GM12878 (cell line): ENCODE data around the gene C3orf33. TPM values are rescaled to one million over a fixed set of nuclear protein-coding genes. Genes with fewer than 3 reads are reported as not detected.

Experiments used
- ATF3 ChIP-seq: IDR thresholded peaks from 2 replicates; pipeline ENCODE4 v1.6.1; 2011; ENCODE audit warnings: low read depth, mild to moderate bottlenecking, low read length, moderate library complexity, borderline replicate concordance; ENCODE audit errors: extremely low read depth
- BRCA1 ChIP-seq: IDR thresholded peaks from 2 replicates; pipeline ENCODE4 v1.6.1; 2011; ENCODE audit warnings: low read depth, low read length, improper control_type of control experiment
- CHD1 ChIP-seq: IDR thresholded peaks from 2 replicates; pipeline ENCODE4 v1.6.1; 2012; ENCODE audit warnings: low read depth, low read length, improper control_type of control experiment
- CREM ChIP-seq: IDR thresholded peaks from 2 replicates; pipeline ENCODE4 v1.6.1; 2014; ENCODE audit warnings: antibody characterized with exemption, low read depth
- IRF4 ChIP-seq: IDR thresholded peaks from 2 replicates; pipeline ENCODE4 v1.6.1; 2011; ENCODE audit warnings: low read depth, low read length
- MYB ChIP-seq: fragments of 150-350 bp; IDR thresholded peaks from 2 replicates; pipeline ENCODE4 v1.6.1; 2014; ENCODE audit warnings: mild to moderate bottlenecking, low read depth, low read length, borderline replicate concordance
- MYC ChIP-seq: IDR thresholded peaks from 2 replicates; pipeline ENCODE4 v1.6.1; 2011; ENCODE audit warnings: mild to moderate bottlenecking, low read length, moderate library complexity, inconsistent platforms; ENCODE audit not compliant: insufficient read depth, insufficient replicate concordance, insufficient read length, severe bottlenecking
- NR2C1 ChIP-seq: fragments of 450-650 bp; IDR thresholded peaks from 2 replicates; pipeline ENCODE4 v1.6.1; 2017; ENCODE audit warnings: antibody characterized with exemption, mild to moderate bottlenecking, moderate library complexity
- NR2F1 ChIP-seq: fragments of 450-650 bp; conservative IDR thresholded peaks from 2 replicates; pipeline ENCODE4 v1.6.1; 2017; ENCODE audit warnings: mild to moderate bottlenecking
- NRF1 ChIP-seq: conservative IDR thresholded peaks from 2 replicates; pipeline ENCODE4 v1.6.1; 2011; ENCODE audit warnings: mild to moderate bottlenecking, low read depth, low read length, improper control_type of control experiment
- RBBP5 ChIP-seq: fragments of 200-600 bp; sonication (generic); conservative IDR thresholded peaks from 2 replicates; pipeline ENCODE4 v1.6.1; 2016
- RCOR1 ChIP-seq: conservative IDR thresholded peaks from 2 replicates; pipeline ENCODE4 v1.6.1; 2012; ENCODE audit warnings: low read depth, low read length, improper control_type of control experiment
- RELA ChIP-seq: fragments of 450-650 bp; IDR thresholded peaks from 2 replicates; pipeline ENCODE4 v1.8.0; 2014; ENCODE audit warnings: borderline replicate concordance; ENCODE audit not compliant: partially characterized antibody
- RUNX3 ChIP-seq: IDR thresholded peaks from 2 replicates; pipeline ENCODE4 v1.6.1; 2012; ENCODE audit warnings: low read length, inconsistent platforms
- SMC3 ChIP-seq: IDR thresholded peaks from 2 replicates; pipeline ENCODE4 v1.6.1; 2011; ENCODE audit warnings: low read length, improper control_type of control experiment, borderline replicate concordance
- SRF ChIP-seq, 2 experiments: IDR thresholded peaks; 2 replicates each; pipeline ENCODE4 v1.6.1; 2011; ENCODE audit warnings: low read depth in 2 of 2, low read length in 2 of 2, mild to moderate bottlenecking in 1 of 2, moderate library complexity in 1 of 2
- STAT1 ChIP-seq: fragments of 450-650 bp; conservative IDR thresholded peaks from 2 replicates; pipeline ENCODE4 v1.6.1; 2014; ENCODE audit warnings: antibody characterized with exemption, mild to moderate bottlenecking
- TCF3 ChIP-seq: IDR thresholded peaks from 2 replicates; pipeline ENCODE4 v1.6.1; 2012; ENCODE audit warnings: low read depth, mild to moderate bottlenecking, low read length, borderline replicate concordance; ENCODE audit not compliant: insufficient read depth
- ZNF207 ChIP-seq: fragments of 450-650 bp; IDR thresholded peaks from 2 replicates; pipeline ENCODE4 v1.6.1; 2014; ENCODE audit warnings: antibody characterized with exemption, mild to moderate bottlenecking, borderline replicate concordance
- ZNF622 ChIP-seq: fragments of 450-650 bp; IDR thresholded peaks from 2 replicates; pipeline ENCODE4 v1.6.1; 2017; ENCODE audit warnings: mild to moderate bottlenecking, inconsistent platforms
- polyA plus RNA-seq, 11 experiments: library from polyadenylated mRNA; depleted of rRNA in 4 of 11; unstranded in 6 of 11; stranded (reverse) in 5 of 11; fragments of >200 nt; fragmentation: Nextera tagmentation in 4 of 11; fragmentation: Illumina TruSeq in 1 of 11; extraction: Ambion mirVana in 4 of 11; extraction: Trizol in 1 of 11; gene quantifications; 1 replicate in 1 of 11; 2 replicates in 10 of 11; pipeline versions ENCODE4 v1.2.1 to v1.2.3, GENCODE V29; 2011 to 2016; ENCODE audit warnings: inconsistent platforms in 2 of 11, missing spikeins in 2 of 11, low read depth in 1 of 11
- total RNA-seq, 4 experiments: library from RNA; depleted of rRNA in 3 of 4; stranded (reverse); fragments of >200 nt in 3 of 4; fragmentation: Illumina TruSeq in 1 of 4; extraction: Trizol in 1 of 4; gene quantifications; 2 replicates each; pipeline versions ENCODE4 v1.2.1 to v1.2.3, GENCODE V29; 2013 to 2021
- TF ChIP-seq, protein P1 (sequence below): fragments of 450-650 bp; IDR thresholded peaks from 2 replicates; pipeline ENCODE4 v1.6.1; 2017; ENCODE audit warnings: mild to moderate bottlenecking, moderate library complexity
- TF ChIP-seq, protein P2 (sequence below): fragments of 450-650 bp; IDR thresholded peaks from 2 replicates; pipeline ENCODE4 v1.6.1; 2018; ENCODE audit warnings: borderline replicate concordance, mild to moderate bottlenecking; ENCODE audit not compliant: partially characterized antibody
- TF ChIP-seq, protein P3 (sequence below): fragments of 450-650 bp; IDR thresholded peaks from 2 replicates; pipeline ENCODE4 v1.6.1; 2014; ENCODE audit warnings: mild to moderate bottlenecking

C3orf33 gene
- total and polyA plus RNA-seq, 10 of the 15 experiments (the other 5 are each of a cell fraction or from before 2014, with no cell fraction given): 0.35 to 1.7 (median 0.90) TPM

DNA sequence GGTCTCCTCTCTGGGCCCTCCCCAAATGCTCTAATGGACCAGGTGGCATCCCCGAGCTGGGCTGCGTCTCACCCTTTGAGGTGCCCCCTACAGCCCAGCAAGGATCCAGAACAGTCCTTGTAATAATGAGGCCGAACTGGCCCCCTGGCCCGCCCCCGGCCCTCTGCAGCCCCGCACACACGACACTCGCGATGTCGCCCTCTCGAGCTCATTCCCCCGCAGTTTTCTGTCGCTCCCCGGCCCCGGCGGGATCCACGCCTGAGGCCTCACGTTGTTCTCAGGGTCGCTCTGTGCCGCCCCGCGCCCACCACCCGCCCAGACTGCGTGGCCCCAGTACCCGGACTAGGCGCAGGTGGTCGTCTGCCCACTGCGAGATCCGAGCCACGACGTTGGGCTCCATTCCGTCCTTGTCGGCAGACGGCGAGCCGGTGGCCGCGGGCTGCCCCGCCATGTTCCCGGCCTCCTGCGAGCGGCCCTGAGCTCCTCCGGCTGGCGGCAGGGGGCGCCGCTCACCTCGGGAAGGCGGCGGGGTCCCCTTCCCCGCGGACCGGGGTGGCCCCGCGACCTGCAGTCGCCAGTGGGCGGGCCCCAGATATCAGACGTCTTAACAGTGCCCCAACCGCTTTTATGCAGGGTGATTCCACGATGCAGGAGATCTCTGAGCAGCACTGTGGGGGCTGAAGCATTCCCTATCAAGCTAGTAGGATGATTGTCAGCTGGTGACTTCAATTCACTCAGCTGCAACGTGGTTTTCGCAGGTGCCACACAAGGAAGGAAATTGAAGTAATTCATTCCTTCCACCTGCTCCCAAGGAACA is at the start of gene C3orf33 (continued):
- TF ChIP-seq ATF3: no peak
- TF ChIP-seq, protein P1, sequence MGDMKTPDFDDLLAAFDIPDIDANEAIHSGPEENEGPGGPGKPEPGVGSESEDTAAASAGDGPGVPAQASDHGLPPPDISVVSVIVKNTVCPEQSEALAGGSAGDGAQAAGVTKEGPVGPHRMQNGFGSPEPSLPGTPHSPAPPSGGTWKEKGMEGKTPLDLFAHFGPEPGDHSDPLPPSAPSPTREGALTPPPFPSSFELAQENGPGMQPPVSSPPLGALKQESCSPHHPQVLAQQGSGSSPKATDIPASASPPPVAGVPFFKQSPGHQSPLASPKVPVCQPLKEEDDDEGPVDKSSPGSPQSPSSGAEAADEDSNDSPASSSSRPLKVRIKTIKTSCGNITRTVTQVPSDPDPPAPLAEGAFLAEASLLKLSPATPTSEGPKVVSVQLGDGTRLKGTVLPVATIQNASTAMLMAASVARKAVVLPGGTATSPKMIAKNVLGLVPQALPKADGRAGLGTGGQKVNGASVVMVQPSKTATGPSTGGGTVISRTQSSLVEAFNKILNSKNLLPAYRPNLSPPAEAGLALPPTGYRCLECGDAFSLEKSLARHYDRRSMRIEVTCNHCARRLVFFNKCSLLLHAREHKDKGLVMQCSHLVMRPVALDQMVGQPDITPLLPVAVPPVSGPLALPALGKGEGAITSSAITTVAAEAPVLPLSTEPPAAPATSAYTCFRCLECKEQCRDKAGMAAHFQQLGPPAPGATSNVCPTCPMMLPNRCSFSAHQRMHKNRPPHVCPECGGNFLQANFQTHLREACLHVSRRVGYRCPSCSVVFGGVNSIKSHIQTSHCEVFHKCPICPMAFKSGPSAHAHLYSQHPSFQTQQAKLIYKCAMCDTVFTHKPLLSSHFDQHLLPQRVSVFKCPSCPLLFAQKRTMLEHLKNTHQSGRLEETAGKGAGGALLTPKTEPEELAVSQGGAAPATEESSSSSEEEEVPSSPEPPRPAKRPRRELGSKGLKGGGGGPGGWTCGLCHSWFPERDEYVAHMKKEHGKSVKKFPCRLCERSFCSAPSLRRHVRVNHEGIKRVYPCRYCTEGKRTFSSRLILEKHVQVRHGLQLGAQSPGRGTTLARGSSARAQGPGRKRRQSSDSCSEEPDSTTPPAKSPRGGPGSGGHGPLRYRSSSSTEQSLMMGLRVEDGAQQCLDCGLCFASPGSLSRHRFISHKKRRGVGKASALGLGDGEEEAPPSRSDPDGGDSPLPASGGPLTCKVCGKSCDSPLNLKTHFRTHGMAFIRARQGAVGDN: 0 out of 2 replicates have a peak, but pooled peaks have one; percentile 37
- peak; percentile 66 for TF ChIP-seq SMC3
- TF ChIP-seq, protein P2, sequence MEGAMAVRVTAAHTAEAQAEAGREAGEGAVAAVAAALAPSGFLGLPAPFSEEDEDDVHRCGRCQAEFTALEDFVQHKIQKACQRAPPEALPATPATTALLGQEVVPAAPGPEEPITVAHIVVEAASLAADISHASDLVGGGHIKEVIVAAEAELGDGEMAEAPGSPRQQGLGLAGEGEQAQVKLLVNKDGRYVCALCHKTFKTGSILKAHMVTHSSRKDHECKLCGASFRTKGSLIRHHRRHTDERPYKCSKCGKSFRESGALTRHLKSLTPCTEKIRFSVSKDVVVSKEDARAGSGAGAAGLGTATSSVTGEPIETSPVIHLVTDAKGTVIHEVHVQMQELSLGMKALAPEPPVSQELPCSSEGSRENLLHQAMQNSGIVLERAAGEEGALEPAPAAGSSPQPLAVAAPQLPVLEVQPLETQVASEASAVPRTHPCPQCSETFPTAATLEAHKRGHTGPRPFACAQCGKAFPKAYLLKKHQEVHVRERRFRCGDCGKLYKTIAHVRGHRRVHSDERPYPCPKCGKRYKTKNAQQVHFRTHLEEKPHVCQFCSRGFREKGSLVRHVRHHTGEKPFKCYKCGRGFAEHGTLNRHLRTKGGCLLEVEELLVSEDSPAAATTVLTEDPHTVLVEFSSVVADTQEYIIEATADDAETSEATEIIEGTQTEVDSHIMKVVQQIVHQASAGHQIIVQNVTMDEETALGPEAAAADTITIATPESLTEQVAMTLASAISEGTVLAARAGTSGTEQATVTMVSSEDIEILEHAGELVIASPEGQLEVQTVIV: no peak
- 0 out of 2 replicates have a peak, but pooled peaks have one; percentile 49 for TF ChIP-seq STAT1
- 0 out of 2 replicates have a peak, but pooled peaks have one; percentile 15 for TF ChIP-seq CREM
- peak; percentile 90 for TF ChIP-seq NR2F1
- no peak for TF ChIP-seq ZNF207
- TF ChIP-seq, protein P3, sequence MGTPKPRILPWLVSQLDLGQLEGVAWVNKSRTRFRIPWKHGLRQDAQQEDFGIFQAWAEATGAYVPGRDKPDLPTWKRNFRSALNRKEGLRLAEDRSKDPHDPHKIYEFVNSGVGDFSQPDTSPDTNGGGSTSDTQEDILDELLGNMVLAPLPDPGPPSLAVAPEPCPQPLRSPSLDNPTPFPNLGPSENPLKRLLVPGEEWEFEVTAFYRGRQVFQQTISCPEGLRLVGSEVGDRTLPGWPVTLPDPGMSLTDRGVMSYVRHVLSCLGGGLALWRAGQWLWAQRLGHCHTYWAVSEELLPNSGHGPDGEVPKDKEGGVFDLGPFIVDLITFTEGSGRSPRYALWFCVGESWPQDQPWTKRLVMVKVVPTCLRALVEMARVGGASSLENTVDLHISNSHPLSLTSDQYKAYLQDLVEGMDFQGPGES: 0 out of 2 replicates have a peak, but pooled peaks have one; percentile 15
- TF ChIP-seq BRCA1: no peak
- no peak for TF ChIP-seq SRF (IDR thresholded peaks at IDR 0.05; ENCODE audit: low read depth in 2 of 2, low read length in 2 of 2)
- no peak for TF ChIP-seq RBBP5
- TF ChIP-seq CHD1: no peak
- TF ChIP-seq NRF1: no peak
- TF ChIP-seq RELA: peak; percentile 61
- TF ChIP-seq MYC: no peak
- TF ChIP-seq NR2C1: 0 out of 2 replicates have a peak, but pooled peaks have one; percentile 9
- no peak for TF ChIP-seq RUNX3
- no peak for TF ChIP-seq RCOR1
- no peak for TF ChIP-seq IRF4
- TF ChIP-seq MYB: no peak
- no peak for TF ChIP-seq ZNF622
- TF ChIP-seq TCF3: 0 out of 2 replicates have a peak, but pooled peaks have one; percentile 31
